ENCODE data around the gene FNTB.

The FNTB gene

GRCh38 chr14:64944861-64945260, 41.8 kb upstream of the FNTB start:
- Histone ChIP-seq H3K27me3 (ENCODE audit: insufficient read depth, poor library complexity, severe bottlenecking) (no peaks in the 10 kb centered on the region), H3K27ac (replicated peaks) (no peak overlapping the region), H3K4me3 (replicated peaks; ENCODE audit: insufficient read depth, low read length) (no peak overlapping the region)
- TF ChIP-seq SPI1 (IDR thresholded peaks at IDR 0.05; ENCODE audit: borderline replicate concordance, low read depth) (no peak), POLR2AphosphoS5 (IDR thresholded peaks at IDR 0.05; ENCODE audit: low read depth) (no peak), REST (IDR thresholded peaks at IDR 0.05; ENCODE audit: insufficient replicate concordance, low read depth) (no peak), CTCF (IDR thresholded peaks at IDR 0.05; ENCODE audit: insufficient read depth, low read length) (no peak), GABPA (IDR thresholded peaks at IDR 0.05; ENCODE audit: low read depth) (no peak)
- no peak for DNase-seq (ENCODE audit: low read depth in 1 of 2, low spot score in 1 of 2)

GRCh38 chr14:64945431-64946178, 41.1 kb upstream of the FNTB start:
- no peaks in the 10 kb centered on the region for H3K27me3 ChIP-seq (ENCODE audit: insufficient read depth, poor library complexity, severe bottlenecking)
- no peak overlapping the region for H3K4me3 ChIP-seq (replicated peaks; ENCODE audit: insufficient read depth, low read length)
- H3K27ac ChIP-seq (replicated peaks): no peak overlapping the region
- no peak for TF ChIP-seq POLR2AphosphoS5 (IDR thresholded peaks at IDR 0.05; ENCODE audit: low read depth)
- TF ChIP-seq GABPA (IDR thresholded peaks at IDR 0.05; ENCODE audit: low read depth): no peak
- TF ChIP-seq CTCF (IDR thresholded peaks at IDR 0.05; ENCODE audit: insufficient read depth, low read length): no peak
- no peak for TF ChIP-seq SPI1 (IDR thresholded peaks at IDR 0.05; ENCODE audit: borderline replicate concordance, low read depth)
- no peak for TF ChIP-seq REST (IDR thresholded peaks at IDR 0.05; ENCODE audit: insufficient replicate concordance, low read depth)
- DNase-seq (ENCODE audit: low read depth in 1 of 2, low spot score in 1 of 2): no peak

GRCh38 chr14:64946310-64947045, 40.2 kb upstream of the FNTB start:
- DNase-seq (ENCODE audit: low read depth in 1 of 2, low spot score in 1 of 2): no peak
- Histone ChIP-seq H3K27me3 (ENCODE audit: insufficient read depth, poor library complexity, severe bottlenecking) (no peaks in the 10 kb centered on the region), H3K4me3 (replicated peaks; ENCODE audit: insufficient read depth, low read length) (no peak overlapping the region), H3K27ac (replicated peaks) (no peak overlapping the region)
- TF ChIP-seq REST (IDR thresholded peaks at IDR 0.05; ENCODE audit: insufficient replicate concordance, low read depth): no peak
- TF ChIP-seq GABPA (IDR thresholded peaks at IDR 0.05; ENCODE audit: low read depth): no peak
- no peak for TF ChIP-seq CTCF (IDR thresholded peaks at IDR 0.05; ENCODE audit: insufficient read depth, low read length)
- TF ChIP-seq SPI1 (IDR thresholded peaks at IDR 0.05; ENCODE audit: borderline replicate concordance, low read depth): no peak
- no peak for TF ChIP-seq POLR2AphosphoS5 (IDR thresholded peaks at IDR 0.05; ENCODE audit: low read depth)

All from HL-60 (cell line).